Hepatocyte (in vitro differentiated cells): ENCODE results near the gene MRI1. TPM values are rescaled to one million over a fixed set of nuclear protein-coding genes. Genes with fewer than 3 reads are reported as not detected.

ENCODE experiments used
- DNase-seq: peaks from one replicate; pipeline ENCODE4 v3.0.0-alpha.2; 2016; ENCODE audit warnings: low spot score
- H2AFZ ChIP-seq: fragments of 200-600 bp; sonication (generic); 2 replicates; pipeline ENCODE4 v1.6.0; 2016; ENCODE audit warnings: antibody characterized with exemption, mild to moderate bottlenecking
- H3K27ac ChIP-seq: fragments of 200-600 bp; sonication (generic); 2 replicates; pipeline ENCODE4 v1.5.1; 2016; ENCODE audit warnings: mild to moderate bottlenecking
- H3K27me3 ChIP-seq: fragments of 200-600 bp; sonication (generic); 2 replicates; pipeline ENCODE4 v1.6.1; 2016
- H3K36me3 ChIP-seq: fragments of 200-600 bp; sonication (generic); replicated peaks from 2 replicates; pipeline ENCODE4 v1.5.1; 2016; ENCODE audit warnings: low read depth; ENCODE audit not compliant: insufficient read depth
- H3K4me1 ChIP-seq: fragments of 200-600 bp; sonication (generic); 2 replicates; pipeline ENCODE4 v1.5.1; 2016; ENCODE audit warnings: mild to moderate bottlenecking, moderate library complexity; ENCODE audit not compliant: insufficient read depth
- H3K4me2 ChIP-seq: fragments of 200-600 bp; sonication (generic); 2 replicates; pipeline ENCODE4 v1.6.0; 2016
- H3K4me3 ChIP-seq: fragments of 200-600 bp; sonication (generic); 2 replicates; pipeline ENCODE4 v1.5.1; 2016; ENCODE audit warnings: mild to moderate bottlenecking
- H3K79me2 ChIP-seq: fragments of 200-600 bp; sonication (generic); 2 replicates; pipeline ENCODE4 v1.6.0; 2017; ENCODE audit warnings: mild to moderate bottlenecking
- H3K9me2 ChIP-seq: fragments of 200-600 bp; sonication (generic); replicated peaks from 2 replicates; pipeline ENCODE4 v1.6.0; 2017; ENCODE audit warnings: mild to moderate bottlenecking; ENCODE audit not compliant: insufficient read depth
- H3K9me3 ChIP-seq: fragments of 200-600 bp; sonication (generic); 2 replicates; pipeline ENCODE4 v1.5.1; 2016; ENCODE audit warnings: low read depth, mild to moderate bottlenecking
- H4K20me1 ChIP-seq: fragments of 200-600 bp; sonication (generic); 2 replicates; pipeline ENCODE4 v1.6.0; 2016; ENCODE audit warnings: mild to moderate bottlenecking; ENCODE audit not compliant: insufficient read depth, poor library complexity, severe bottlenecking
- CTCF ChIP-seq: fragments of 200-600 bp; sonication (generic); IDR thresholded peaks from 2 replicates; pipeline ENCODE4 v1.5.1; 2016; ENCODE audit warnings: antibody characterized with exemption, mild to moderate bottlenecking; ENCODE audit not compliant: poor library complexity
- EZH2 ChIP-seq: fragments of 200-600 bp; sonication (generic); IDR thresholded peaks from 2 replicates; pipeline ENCODE4 v1.6.1; 2016; ENCODE audit warnings: antibody characterized with exemption, mild to moderate bottlenecking, borderline replicate concordance
- EZH2phosphoT487 ChIP-seq: fragments of 200-600 bp; sonication (generic); IDR thresholded peaks from one replicate; pipeline ENCODE4 v1.6.1; 2018; ENCODE audit warnings: antibody characterized with exemption, mild to moderate bottlenecking, low read depth, moderate library complexity; ENCODE audit not compliant: unreplicated experiment, severe bottlenecking
- WGBS: methylation state at CpG from one replicate; pipeline ENCODE4 v1.1.6; 2016; ENCODE audit warnings: low lambda C conversion rate; ENCODE audit errors: missing lambda C conversion rate; 5-methylcytosine and 5-hydroxymethylcytosine counted together
- polyA plus RNA-seq: library from polyadenylated mRNA; unstranded; fragments of >200 nt; fragmentation: Nextera tagmentation; extraction: Ambion mirVana; gene quantifications from 2 replicates; pipeline ENCODE4 v1.2.1, GENCODE V29; 2016
- total RNA-seq: library from RNA; depleted of rRNA; stranded (reverse); fragments of >200 nt; gene quantifications from 2 replicates; pipeline ENCODE4 v1.2.3, GENCODE V29; 2014

The MRI1 gene
- total and polyA plus RNA-seq, 2 experiments from 2014 or later, result 18.5 to 21.9 TPM

DNA sequence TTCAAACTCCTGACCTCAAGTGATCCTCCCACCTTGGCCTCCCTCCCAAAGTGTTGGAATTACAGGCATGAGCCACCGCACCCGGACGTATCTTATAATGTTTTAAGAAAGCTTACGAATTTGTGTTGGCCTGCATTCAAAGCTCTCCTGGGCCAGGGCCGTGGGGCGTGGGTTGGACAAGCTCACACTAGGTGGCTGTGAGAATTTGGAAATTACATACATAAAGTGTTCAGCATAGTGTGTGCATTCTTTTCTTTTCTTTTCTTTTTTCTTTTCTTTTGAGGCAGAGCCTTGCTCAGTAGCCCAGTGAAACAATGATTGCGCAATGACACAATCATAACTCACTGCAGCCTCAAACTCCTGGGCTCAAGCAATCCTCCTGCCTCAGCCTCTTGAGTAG lies 33.5 kb downstream of the MRI1 start:
- no peak overlapping the region for H3K27ac ChIP-seq
- no peaks in the 10 kb centered on the region for H3K36me3 ChIP-seq
- H3K4me3 ChIP-seq, result no peak overlapping the region
- no peaks in the 10 kb centered on the region for H3K9me2 ChIP-seq
- H4K20me1 ChIP-seq, result no peaks in the 10 kb centered on the region
- DNase-seq, result no peak
- TF ChIP-seq EZH2 (no peak), EZH2phosphoT487 (no peak), CTCF (no peak)
- H3K4me1 ChIP-seq, result peaks cover 15% of the 10 kb centered on the region
- H3K79me2 ChIP-seq, result peaks cover 15% of the 10 kb centered on the region
- H3K9me3 ChIP-seq, result no peaks in the 10 kb centered on the region
- no peaks in the 10 kb centered on the region for H3K27me3 ChIP-seq
- H2AFZ ChIP-seq, result no peak overlapping the region
- no peak overlapping the region for H3K4me2 ChIP-seq
- 71% methylated on average over 7 of the region's 7 CpGs for WGBS

- H3K4me1 ChIP-seq, result peaks cover 15% of the 10 kb centered on the region
- H3K36me3 ChIP-seq, result no peaks in the 10 kb centered on the region
- no peak overlapping the region for H3K4me3 ChIP-seq
- DNase-seq, result no peak
- no peaks in the 10 kb centered on the region for H3K27me3 ChIP-seq
- no peaks in the 10 kb centered on the region for H3K9me2 ChIP-seq
- no peaks in the 10 kb centered on the region for H4K20me1 ChIP-seq
- no peak overlapping the region for H2AFZ ChIP-seq
- H3K9me3 ChIP-seq, result no peaks in the 10 kb centered on the region
- no peak for TF ChIP-seq CTCF
- no peak for TF ChIP-seq EZH2
- no peak for TF ChIP-seq EZH2phosphoT487
- H3K27ac ChIP-seq, result no peak overlapping the region
- WGBS, result 97% methylated on average over 22 of the region's 22 CpGs
- H3K79me2 ChIP-seq, result peaks cover 15% of the 10 kb centered on the region
- H3K4me2 ChIP-seq, result no peak overlapping the region
These were observed 35.3 kb downstream of the MRI1 start for GRCh38 chr19:13799669-13800068.

- H2AFZ ChIP-seq, result no peak overlapping the region
- WGBS, result 92% methylated on average over 9 of the region's 9 CpGs
- no peaks in the 10 kb centered on the region for H3K4me1 ChIP-seq
- no peaks in the 10 kb centered on the region for H3K36me3 ChIP-seq
- peaks cover 2% of the 10 kb centered on the region for H3K79me2 ChIP-seq
- H4K20me1 ChIP-seq, result no peaks in the 10 kb centered on the region
- H3K27ac ChIP-seq, result no peak overlapping the region
- H3K9me2 ChIP-seq, result no peaks in the 10 kb centered on the region
- H3K9me3 ChIP-seq, result no peaks in the 10 kb centered on the region
- no peaks in the 10 kb centered on the region for H3K27me3 ChIP-seq
- H3K4me3 ChIP-seq, result no peak overlapping the region
- DNase-seq, result no peak
- TF ChIP-seq EZH2 (no peak), EZH2phosphoT487 (no peak)
- no peak overlapping the region for H3K4me2 ChIP-seq
These were observed 38.7 kb downstream of the MRI1 start for GRCh38 chr19:13803038-13803437.

- H3K9me3 ChIP-seq, result no peaks in the 10 kb centered on the region
- no peak overlapping the region for H3K4me3 ChIP-seq
- no peak overlapping the region for H2AFZ ChIP-seq
- no peak for TF ChIP-seq EZH2phosphoT487
- peak; percentile 18 for TF ChIP-seq CTCF
- no peaks in the 10 kb centered on the region for H3K36me3 ChIP-seq
- H3K4me2 ChIP-seq, result no peak overlapping the region
- no peak overlapping the region for H3K27ac ChIP-seq
- no peaks in the 10 kb centered on the region for H3K9me2 ChIP-seq
- DNase-seq, result no peak
- H4K20me1 ChIP-seq, result no peaks in the 10 kb centered on the region
- no peaks in the 10 kb centered on the region for H3K79me2 ChIP-seq
- H3K27me3 ChIP-seq, result no peaks in the 10 kb centered on the region
- WGBS, result 84% methylated on average over 34 of the region's 35 CpGs
- no peaks in the 10 kb centered on the region for H3K4me1 ChIP-seq
These were observed 40.7 kb downstream of the MRI1 start for GRCh38 chr19:13804830-13805683.
